ENCODE results near the gene ANKRD17. TPM values are rescaled to one million over a fixed set of nuclear protein-coding genes. Genes with fewer than 3 reads are reported as not detected.

Gene ANKRD17
- total RNA-seq, 1 experiment from 2014 or later, result 32.2 TPM

- DNase-seq (ENCODE audit: low read depth, low spot score), result no peak
- in situ Hi-C loops (cut with HindIII; ENCODE audit: low pct_unique_long_range_greater_than_20kb, low sequenced_read_pairs), result no loop called here
These were observed 160.6 kb downstream of the ANKRD17 start for GRCh38 chr4:73098016-73098415.

GRCh38 chr4:73092868-73093267 lies 165.7 kb downstream of the ANKRD17 start:
- DNase-seq (ENCODE audit: low read depth, low spot score), result no peak
- in situ Hi-C loops (cut with HindIII; ENCODE audit: low pct_unique_long_range_greater_than_20kb, low sequenced_read_pairs), result no loop called here

- no peak for DNase-seq (ENCODE audit: low read depth, low spot score)
- in situ Hi-C loops (cut with HindIII; ENCODE audit: low pct_unique_long_range_greater_than_20kb, low sequenced_read_pairs), result no loop called here
These were observed 167.9 kb downstream of the ANKRD17 start for GRCh38 chr4:73090738-73091137.

- no peak for DNase-seq (ENCODE audit: low read depth, low spot score)
- in situ Hi-C loops (cut with HindIII; ENCODE audit: low pct_unique_long_range_greater_than_20kb, low sequenced_read_pairs), result no loop called here
These were observed 170.7 kb downstream of the ANKRD17 start for GRCh38 chr4:73087871-73088270.

- DNase-seq (ENCODE audit: low read depth, low spot score), result no peak
- in situ Hi-C loops (cut with HindIII; ENCODE audit: low pct_unique_long_range_greater_than_20kb, low sequenced_read_pairs), result no loop called here
These were observed 172.3 kb downstream of the ANKRD17 start for GRCh38 chr4:73086095-73086868.

GRCh38 chr4:73080789-73081188 lies 177.8 kb downstream of the ANKRD17 start:
- DNase-seq (ENCODE audit: low read depth, low spot score), result no peak
- in situ Hi-C loops (cut with HindIII; ENCODE audit: low pct_unique_long_range_greater_than_20kb, low sequenced_read_pairs), result no loop called here

GRCh38 chr4:73075832-73076231 lies 182.8 kb downstream of the ANKRD17 start:
- DNase-seq (ENCODE audit: low read depth, low spot score), result no peak
- in situ Hi-C loops (cut with HindIII; ENCODE audit: low pct_unique_long_range_greater_than_20kb, low sequenced_read_pairs), result no loop called here

- no peak for DNase-seq (ENCODE audit: low read depth, low spot score)
- in situ Hi-C loops (cut with HindIII; ENCODE audit: low pct_unique_long_range_greater_than_20kb, low sequenced_read_pairs), result no loop called here
These were observed 188.6 kb downstream of the ANKRD17 start for GRCh38 chr4:73070074-73070390.

- DNase-seq (ENCODE audit: low read depth, low spot score), result peak; percentile 97
- in situ Hi-C loops (cut with HindIII; ENCODE audit: low pct_unique_long_range_greater_than_20kb, low sequenced_read_pairs), result no loop called here
These were observed 189.1 kb downstream of the ANKRD17 start, which contains the start of gene COX18 for GRCh38 chr4:73069338-73070073. Gene COX18, minus strand, starts transcription at chr4:73069716. Its CDS starts 67 bp downstream, at chr4:73069649.

- peak; percentile 44 for DNase-seq (ENCODE audit: low read depth, low spot score)
- in situ Hi-C loops (cut with HindIII; ENCODE audit: low pct_unique_long_range_greater_than_20kb, low sequenced_read_pairs), result no loop called here
These were observed 189.9 kb downstream of the ANKRD17 start for GRCh38 chr4:73068491-73069337.

GRCh38 chr4:73067971-73068394 lies 190.6 kb downstream of the ANKRD17 start:
- in situ Hi-C loops (cut with HindIII; ENCODE audit: low pct_unique_long_range_greater_than_20kb, low sequenced_read_pairs), result no loop called here
- no peak for DNase-seq (ENCODE audit: low read depth, low spot score)

- no peak for DNase-seq (ENCODE audit: low read depth, low spot score)
- in situ Hi-C loops (cut with HindIII; ENCODE audit: low pct_unique_long_range_greater_than_20kb, low sequenced_read_pairs), result no loop called here
These were observed 191.7 kb downstream of the ANKRD17 start for GRCh38 chr4:73066928-73067327.

- in situ Hi-C loops (cut with HindIII; ENCODE audit: low pct_unique_long_range_greater_than_20kb, low sequenced_read_pairs), result no loop called here
- DNase-seq (ENCODE audit: low read depth, low spot score), result no peak
These were observed 192.2 kb downstream of the ANKRD17 start for GRCh38 chr4:73066445-73066844.

- no peak for DNase-seq (ENCODE audit: low read depth, low spot score)
- in situ Hi-C loops (cut with HindIII; ENCODE audit: low pct_unique_long_range_greater_than_20kb, low sequenced_read_pairs), result no loop called here
These were observed 194.1 kb downstream of the ANKRD17 start for GRCh38 chr4:73064536-73064935.

GRCh38 chr4:73055241-73055897 lies 203.2 kb downstream of the ANKRD17 start:
- DNase-seq (ENCODE audit: low read depth, low spot score), result no peak
- in situ Hi-C loops (cut with HindIII; ENCODE audit: low pct_unique_long_range_greater_than_20kb, low sequenced_read_pairs), result no loop called here

- no peak for DNase-seq (ENCODE audit: low read depth, low spot score)
- in situ Hi-C loops (cut with HindIII; ENCODE audit: low pct_unique_long_range_greater_than_20kb, low sequenced_read_pairs), result no loop called here
These were observed 204.6 kb downstream of the ANKRD17 start for GRCh38 chr4:73053974-73054480.

GRCh38 chr4:73053076-73053475 lies 205.5 kb downstream of the ANKRD17 start:
- DNase-seq (ENCODE audit: low read depth, low spot score), result no peak
- in situ Hi-C loops (cut with HindIII; ENCODE audit: low pct_unique_long_range_greater_than_20kb, low sequenced_read_pairs), result no loop called here

Data from SK-MEL-5 (cell line).